ENCODE data around the gene PCDHA7. TPM values are rescaled to one million over a fixed set of nuclear protein-coding genes. Genes with fewer than 3 reads are reported as not detected.
"Not testable (repeated sequence)": the region's sequence is repeated elsewhere in the genome, so short reads cannot be mapped to it uniquely, and the experiment has no call there.

The PCDHA7 gene
- total RNA-seq, 1 experiment from 2014 or later: not detected

GRCh38 chr5:140870221-140871201 is 36.4 kb downstream of the PCDHA7 start:
- Histone ChIP-seq H3K4me2 (no peak overlapping the region), H3K79me2 (ENCODE audit: low read depth) (no peaks in the 10 kb centered on the region), H3K27ac (no peak overlapping the region), H3K9me3 (ENCODE audit: insufficient read depth, low read depth) (no peaks in the 10 kb centered on the region), H3K9me2 (ENCODE audit: insufficient read depth) (no peaks in the 10 kb centered on the region), H3F3A (ENCODE audit: insufficient read depth, low read depth) (no peaks in the 10 kb centered on the region), H3K4me3 (no peak overlapping the region), H4K20me1 (ENCODE audit: insufficient read depth) (no peaks in the 10 kb centered on the region), H3K27me3 (ENCODE audit: insufficient read depth, low read depth) (no peaks in the 10 kb centered on the region), H3K36me3 (ENCODE audit: low read depth) (no peaks in the 10 kb centered on the region), H3K4me1 (replicated peaks; ENCODE audit: insufficient read depth) (no peaks in the 10 kb centered on the region), H2AFZ (no peak overlapping the region)
- TF ChIP-seq CTCF (conservative IDR thresholded peaks at IDR 0.05) (no peak), EZH2 (IDR thresholded peaks at IDR 0.05; ENCODE audit: low read depth) (no peak)
- no peak for DNase-seq
- BruUV-seq (replicated peaks): no TSS peak
- intact Hi-C loops (cut with micrococcal nuclease; ENCODE audit: unreplicated experiment): no loop called here
- ChIA-PET CTCF (interaction anchor here (0.6 kb wide), 1 partner anchor 272 kb away, joined by 5 read pairs; no protein-coding TSS in a partner anchor), POLR2A (ENCODE audit: unreplicated experiment) (no interaction called here)

GRCh38 chr5:140875085-140876065 is 41.3 kb downstream of the PCDHA7 start, which contains the start of gene PCDHA12:
Gene PCDHA12 (plus strand): TSS chr5:140875308. CDS start chr5:140875473, 165 bp downstream.
- Histone ChIP-seq H2AFZ (no peak within 1 kb of the TSS), H3F3A (ENCODE audit: insufficient read depth, low read depth) (no peaks in the 10 kb centered on the region), H3K79me2 (ENCODE audit: low read depth) (no peaks in the 10 kb centered on the region), H4K20me1 (ENCODE audit: insufficient read depth) (no peaks in the 10 kb centered on the region), H3K4me2 (no peak within 1 kb of the TSS), H3K4me3 (no peak within 1 kb of the TSS), H3K9me3 (ENCODE audit: insufficient read depth, low read depth) (no peaks in the 10 kb centered on the region), H3K9me2 (ENCODE audit: insufficient read depth) (no peaks in the 10 kb centered on the region), H3K27me3 (ENCODE audit: insufficient read depth, low read depth) (no peaks in the 10 kb centered on the region), H3K36me3 (ENCODE audit: low read depth) (no peaks in the 10 kb centered on the region), H3K4me1 (replicated peaks; ENCODE audit: insufficient read depth) (no peaks in the 10 kb centered on the region), H3K27ac (no peak within 1 kb of the TSS)
- intact Hi-C loops (cut with micrococcal nuclease; ENCODE audit: unreplicated experiment): loop anchor here (1.0 kb wide), 1 partner anchor 166 kb away; no protein-coding TSS in a partner anchor
- ChIA-PET POLR2A (ENCODE audit: unreplicated experiment) (no interaction called here), CTCF (no interaction called here)
- DNase-seq: no peak
- no TSS peak for BruUV-seq (replicated peaks)
- TF ChIP-seq EZH2 (IDR thresholded peaks at IDR 0.05; ENCODE audit: low read depth) (no peak), CTCF (conservative IDR thresholded peaks at IDR 0.05) (no peak)

- H3K27ac ChIP-seq; H3K9me2 ChIP-seq (ENCODE audit: insufficient read depth); H3K27me3 ChIP-seq (ENCODE audit: insufficient read depth, low read depth); H3K4me1 ChIP-seq (replicated peaks; ENCODE audit: insufficient read depth); H3K9me3 ChIP-seq (ENCODE audit: insufficient read depth, low read depth); H4K20me1 ChIP-seq (ENCODE audit: insufficient read depth); BruUV-seq (replicated peaks); CTCF ChIA-PET; H3K79me2 ChIP-seq (ENCODE audit: low read depth); POLR2A ChIA-PET (ENCODE audit: unreplicated experiment); H3K36me3 ChIP-seq (ENCODE audit: low read depth); H3K4me3 ChIP-seq; H3K4me2 ChIP-seq; DNase-seq; intact Hi-C loops (cut with micrococcal nuclease; ENCODE audit: unreplicated experiment); H3F3A ChIP-seq (ENCODE audit: insufficient read depth, low read depth); H2AFZ ChIP-seq: not testable (repeated sequence)
Measured at GRCh38 chr5:140876541-140877261, 42.6 kb downstream of the PCDHA7 start.

Measured in PC-9 (cell line).